H1 (cell line): ENCODE data around the gene SULF2. TPM values are rescaled to one million over a fixed set of nuclear protein-coding genes. Genes with fewer than 3 reads are reported as not detected.
A peak's percentile ranks its signal among the peaks of the same experiment; 100 is the strongest.

Experiments used
- CTCF ChIA-PET: fragments of 300-600 bp; sonication (Branson Sonifier 250); formaldehyde crosslinking; loops from one replicate; lab custom pipeline; 2021; ENCODE audit not compliant: partially characterized antibody; lab: Charles Lee
- POLR2A ChIA-PET: fragments of 300-600 bp; sonication (Branson Sonifier 250); formaldehyde crosslinking; loops from one replicate; lab custom pipeline; 2021; ENCODE audit warnings: inconsistent platforms; ENCODE audit not compliant: partially characterized antibody; lab: Charles Lee
- DNase-seq, 2 experiments: peaks; one replicate each; pipeline versions ENCODE4 v3.0.0 to v3.0.0-alpha.2; 2010 to 2022; ENCODE audit warnings: low spot score in 2 of 2, low read depth in 1 of 2, mixed read lengths in 1 of 2
- FAIRE-seq: peaks from 2 replicates; lab custom pipeline; 2011; peaks lifted over from hg19 to GRCh38; lab: Jason Lieb, UNC
- H2AFZ ChIP-seq: 2 replicates; pipeline ENCODE4 v1.8.1; 2012; ENCODE audit warnings: low read length, inconsistent platforms
- H2AK5ac ChIP-seq: 2 replicates; pipeline ENCODE4 v1.6.1; 2013; ENCODE audit warnings: low read depth, low read length
- H2BK120ac ChIP-seq: replicated peaks from 2 replicates; pipeline ENCODE3; 2013; ENCODE audit warnings: low read depth, low read length, inconsistent platforms
- H2BK12ac ChIP-seq: 2 replicates; pipeline ENCODE4 v1.6.1; 2013; ENCODE audit warnings: low read depth, low read length
- H2BK15ac ChIP-seq: 2 replicates; pipeline ENCODE4 v1.6.1; 2013; ENCODE audit warnings: low read length
- H2BK20ac ChIP-seq: 2 replicates; pipeline ENCODE4 v1.6.1; 2013; ENCODE audit warnings: low read length
- H2BK5ac ChIP-seq: 2 replicates; pipeline ENCODE4 v1.6.1; 2013; ENCODE audit warnings: low read depth, low read length
- H3K14ac ChIP-seq: 2 replicates; pipeline ENCODE4 v1.6.1; 2013; ENCODE audit warnings: inconsistent platforms; ENCODE audit not compliant: insufficient read length
- H3K18ac ChIP-seq: 2 replicates; pipeline ENCODE4 v1.6.1; 2013; ENCODE audit warnings: low read length; ENCODE audit errors: extremely low read depth
- H3K23ac ChIP-seq: 2 replicates; pipeline ENCODE4 v1.6.1; 2013; ENCODE audit warnings: inconsistent platforms; ENCODE audit not compliant: insufficient read length
- H3K23me2 ChIP-seq: 2 replicates; pipeline ENCODE4 v1.6.1; 2013; ENCODE audit warnings: low read depth, low read length
- H3K27ac ChIP-seq: 2 replicates; pipeline ENCODE4 v1.6.1; 2011; ENCODE audit warnings: low read depth, low read length, inconsistent platforms
- H3K27me3 ChIP-seq, 4 experiments: replicated peaks in 1 of 4; 1 replicate in 1 of 4; 2 replicates in 3 of 4; pipeline versions ENCODE4 v1.6.1 to v1.8.1; 2011 to 2013; ENCODE audit warnings: low read length in 3 of 4, mild to moderate bottlenecking in 3 of 4, inconsistent platforms in 2 of 4, mixed read lengths in 2 of 4, moderate library complexity in 1 of 4; ENCODE audit not compliant: control insufficient read depth in 3 of 4, insufficient read depth in 3 of 4; ENCODE audit errors: extremely low read depth in 1 of 4
- H3K36me3 ChIP-seq, 4 experiments: 2 replicates each; pipeline versions ENCODE4 v1.6.1 to v1.8.1; 2011 to 2013; ENCODE audit warnings: mild to moderate bottlenecking in 4 of 4, low read length in 3 of 4, moderate library complexity in 2 of 4, control low read depth in 1 of 4, inconsistent platforms in 1 of 4; ENCODE audit not compliant: insufficient read depth in 4 of 4, control insufficient read depth in 2 of 4
- H3K4ac ChIP-seq: replicated peaks from 2 replicates; pipeline ENCODE3; 2013; ENCODE audit warnings: low read length, low read depth, mixed read lengths, inconsistent platforms; ENCODE audit not compliant: insufficient read length
- H3K4me1 ChIP-seq, 4 experiments: replicated peaks in 1 of 4; 1 replicate in 1 of 4; 2 replicates in 3 of 4; pipeline versions ENCODE4 v1.6.1 to v1.8.1; 2011 to 2013; ENCODE audit warnings: low read length in 3 of 4, inconsistent platforms in 2 of 4, mixed read lengths in 1 of 4; ENCODE audit not compliant: insufficient read depth in 4 of 4, control insufficient read depth in 3 of 4
- H3K4me2 ChIP-seq, 2 experiments: 2 replicates each; pipeline versions ENCODE4 v1.6.1 to v1.8.1; 2011 to 2013; ENCODE audit warnings: low read depth in 2 of 2, low read length in 2 of 2, control low read depth in 1 of 2, inconsistent platforms in 1 of 2, mild to moderate bottlenecking in 1 of 2; ENCODE audit not compliant: insufficient read depth in 1 of 2
- H3K4me3 ChIP-seq, 4 experiments: fragments of 200-600, 300-600 bp in 1 of 4; sonication (generic), shearing (Covaris generic), sonication (Bioruptor Twin) in 1 of 4; 2 replicates each; pipeline versions ENCODE4 v1.5.1 to v1.8.1; 2011 to 2016; ENCODE audit warnings: low read length in 4 of 4, low read depth in 3 of 4, control low read depth in 2 of 4, inconsistent platforms in 2 of 4, mild to moderate bottlenecking in 2 of 4, mixed read lengths in 1 of 4, moderate library complexity in 1 of 4; ENCODE audit not compliant: insufficient read depth in 2 of 4; ENCODE audit errors: extremely low read depth in 1 of 4
- H3K56ac ChIP-seq: replicated peaks from 2 replicates; pipeline ENCODE3; 2013; ENCODE audit warnings: low read depth, mild to moderate bottlenecking, mixed read lengths, low read length, inconsistent platforms; ENCODE audit not compliant: insufficient read length
- H3K79me1 ChIP-seq: 2 replicates; pipeline ENCODE4 v1.6.1; 2013; ENCODE audit warnings: low read depth, low read length, control low read depth
- H3K79me2 ChIP-seq, 2 experiments: 2 replicates each; pipeline versions ENCODE4 v1.6.1 to v1.8.1; 2012 to 2013; ENCODE audit warnings: low read length in 2 of 2, mild to moderate bottlenecking in 2 of 2, inconsistent platforms in 1 of 2; ENCODE audit not compliant: insufficient read depth in 2 of 2, control insufficient read depth in 1 of 2
- H3K9ac ChIP-seq, 4 experiments: replicated peaks in 1 of 4; 1 replicate in 1 of 4; 2 replicates in 3 of 4; pipeline versions ENCODE4 v1.6.1 to v1.8.1; 2011 to 2013; ENCODE audit warnings: low read depth in 3 of 4, low read length in 3 of 4, control low read depth in 2 of 4, mild to moderate bottlenecking in 2 of 4, moderate library complexity in 2 of 4, inconsistent platforms in 1 of 4; ENCODE audit errors: extremely low read depth in 1 of 4
- H3K9me3 ChIP-seq, 2 experiments: 2 replicates each; pipeline versions ENCODE4 v1.6.1 to v1.8.1; 2012 to 2013; ENCODE audit warnings: mild to moderate bottlenecking in 2 of 2, moderate library complexity in 2 of 2, control low read depth in 1 of 2, inconsistent platforms in 1 of 2, low read depth in 1 of 2, low read length in 1 of 2, mixed read lengths in 1 of 2; ENCODE audit not compliant: insufficient read depth in 2 of 2
- H4K20me1 ChIP-seq, 2 experiments: replicated peaks in 1 of 2; 2 replicates each; pipeline versions ENCODE3 to v1.8.1; 2011 to 2013; ENCODE audit warnings: inconsistent platforms in 2 of 2, low read length in 2 of 2, mild to moderate bottlenecking in 1 of 2; ENCODE audit not compliant: insufficient read depth in 2 of 2, control insufficient read depth in 1 of 2
- H4K5ac ChIP-seq: 2 replicates; pipeline ENCODE4 v1.6.1; 2013; ENCODE audit warnings: low read length, low read depth, mixed read lengths, inconsistent platforms; ENCODE audit not compliant: insufficient read length
- H4K8ac ChIP-seq: 2 replicates; pipeline ENCODE4 v1.8.0; 2013; ENCODE audit warnings: mild to moderate bottlenecking, moderate library complexity, low read length, inconsistent platforms; ENCODE audit not compliant: insufficient read depth; ENCODE audit errors: extremely low read depth
- H4K91ac ChIP-seq: replicated peaks from 2 replicates; pipeline ENCODE3; 2013; ENCODE audit warnings: low read length, mixed read lengths, inconsistent platforms; ENCODE audit not compliant: insufficient read length
- CHD1 ChIP-seq: IDR thresholded peaks from 2 replicates; pipeline ENCODE4 v1.6.1; 2012; ENCODE audit warnings: low read depth, low read length, improper control_type of control experiment
- EZH2 ChIP-seq: fragments of 200-600 bp; sonication (generic); IDR thresholded peaks from 2 replicates; pipeline ENCODE4 v1.7.1; 2012; ENCODE audit warnings: low read depth, mild to moderate bottlenecking, moderate library complexity, low read length, inconsistent platforms; ENCODE audit not compliant: severe bottlenecking
- FOSL1 ChIP-seq: IDR thresholded peaks from 2 replicates; pipeline ENCODE4 v1.6.1; 2011; ENCODE audit warnings: mild to moderate bottlenecking, low read depth, low read length, moderate library complexity; ENCODE audit not compliant: insufficient read depth
- NANOG ChIP-seq: IDR thresholded peaks from 2 replicates; pipeline ENCODE4 v1.6.1; 2011; ENCODE audit warnings: low read length, low read depth, mild to moderate bottlenecking, inconsistent platforms; ENCODE audit not compliant: insufficient read depth, poor library complexity, severe bottlenecking
- RFX5 ChIP-seq: IDR thresholded peaks from 2 replicates; pipeline ENCODE4 v1.6.1; 2011; ENCODE audit warnings: low read depth, low read length, improper control_type of control experiment, borderline replicate concordance
- SP1 ChIP-seq: IDR thresholded peaks from 2 replicates; pipeline ENCODE4 v1.6.1; 2011; ENCODE audit warnings: low read depth, low read length
- SRF ChIP-seq: IDR thresholded peaks from 2 replicates; pipeline ENCODE4 v1.6.1; 2011; ENCODE audit warnings: mild to moderate bottlenecking, low read depth, low read length, moderate library complexity
- TAF1 ChIP-seq: IDR thresholded peaks from 2 replicates; pipeline ENCODE4 v1.6.1; 2011; ENCODE audit warnings: mild to moderate bottlenecking, low read depth, low read length
- TEAD4 ChIP-seq: IDR thresholded peaks from 2 replicates; pipeline ENCODE4 v1.6.1; 2012; ENCODE audit warnings: low read depth, low read length, inconsistent platforms, mixed read lengths
- WGBS, 2 experiments: shearing (Covaris generic) in 1 of 2; methylation state at CpG; one replicate each; pipeline versions ENCODE4 v1.1.6 to v1.1.7; 2013 to 2015; ENCODE audit warnings: low lambda C conversion rate in 2 of 2, mixed read lengths in 2 of 2, inconsistent platforms in 1 of 2, low coverage in 1 of 2, missing lambda C conversion rate in 1 of 2; ENCODE audit not compliant: insufficient replicate concordance in 2 of 2, insufficient coverage in 1 of 2, insufficient read length in 1 of 2; ENCODE audit errors: extremely low coverage in 1 of 2, missing lambda C conversion rate in 1 of 2; 5-methylcytosine and 5-hydroxymethylcytosine counted together
- polyA plus RNA-seq, 7 experiments: library from polyadenylated mRNA; depleted of rRNA in 3 of 7; stranded (reverse) in 5 of 7; unstranded in 2 of 7; fragments of >200 nt in 5 of 7; fragments of 200-250 nt in 2 of 7; gene quantifications; 1 replicate in 5 of 7; 2 replicates in 1 of 7; 4 replicates in 1 of 7; pipeline versions ENCODE4 v1.2.1 to v1.2.3, GENCODE V29; 2011 to 2013; ENCODE audit warnings: missing spikeins in 2 of 7, mixed read lengths in 2 of 7
- total RNA-seq: library from RNA; stranded (reverse); fragmentation: NEBNext Ultra II Directional; extraction: Animal tissue kit (Norgen Biotek cat#: 25700); gene quantifications from 2 replicates; pipeline ENCODE4 v1.2.1, GENCODE V29; 2021
- TF ChIP-seq, protein P1 (sequence below): IDR thresholded peaks from 2 replicates; pipeline ENCODE4 v1.6.1; 2012; ENCODE audit warnings: inconsistent platforms

The SULF2 gene
- total and polyA plus RNA-seq, 2 of the 8 experiments (the other 6 are each of a cell fraction or from before 2014, with no cell fraction given) = 15.7 to 28.2 TPM

DNA sequence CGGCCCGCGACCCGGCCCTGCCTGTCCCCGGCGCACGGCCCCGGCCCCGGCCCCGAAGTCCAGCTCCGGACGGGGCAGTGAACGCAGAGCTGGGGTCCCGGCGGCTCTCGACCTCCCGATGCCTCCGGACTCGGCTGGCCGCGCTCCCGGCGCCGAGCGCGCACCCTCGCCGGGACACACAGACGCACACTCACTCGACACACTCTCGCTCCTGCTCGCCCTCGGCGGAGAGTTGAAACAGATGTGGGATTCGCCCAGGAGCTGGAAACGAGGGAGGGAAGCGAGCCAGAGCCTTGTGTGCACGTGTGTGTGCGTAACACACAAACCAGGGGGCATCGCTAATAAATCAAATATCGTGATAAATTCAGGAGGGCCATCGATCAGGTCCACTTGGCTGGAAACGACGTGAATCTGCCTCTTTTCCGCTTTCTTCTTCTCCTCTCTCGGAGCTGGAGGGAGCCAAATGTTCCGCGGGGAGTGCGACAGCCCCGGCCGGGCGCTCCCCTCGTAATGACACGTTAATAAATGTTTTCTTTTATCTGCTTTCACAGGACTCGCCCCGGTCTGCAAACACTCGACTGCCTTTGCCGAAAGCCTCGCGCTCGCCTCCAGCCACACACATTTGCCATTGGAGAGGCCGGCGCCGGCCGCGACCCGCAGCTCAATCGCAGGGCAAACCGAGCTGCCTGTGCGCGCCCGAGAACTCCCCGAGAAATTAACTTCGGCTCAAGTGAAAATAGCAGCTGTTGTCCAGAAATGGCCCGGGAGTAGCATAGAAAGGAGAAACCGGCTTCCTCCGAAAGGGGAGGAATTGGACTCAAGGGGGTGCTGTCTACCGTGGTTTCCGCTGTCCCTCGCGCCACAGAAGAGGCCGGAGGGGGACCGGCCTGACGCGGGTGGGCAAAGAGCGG lies 828 bp upstream of the SULF2 start:
- H3K4me1 ChIP-seq = peaks cover 0 to 6% (median 3%) of the 10 kb centered on the region in 4 experiments; a peak in 5 of 7 replicates
- POLR2A ChIA-PET = interaction anchor here (0.5 to 2.0 kb wide), 4 partner anchors 8 to 61 kb away, joined by 3 to 10 read pairs (median 4); no protein-coding TSS in a partner anchor
- H4K20me1 ChIP-seq = no peaks in the 10 kb centered on the region
- DNase-seq (peak in 1 of 2 experiments; percentile 75), FAIRE-seq (no peak)
- CTCF ChIA-PET = interaction anchor here (0.6 to 2.1 kb wide), 45 partner anchors 9 to 940 kb away, joined by 3 to 13 read pairs (median 3); no protein-coding TSS in a partner anchor
- H3K27me3 ChIP-seq = peaks cover 2 to 39% (median 28%) of the 10 kb centered on the region in 4 experiments
- no peak overlapping the region for H3K56ac ChIP-seq
- no peak overlapping the region for H2BK120ac ChIP-seq
- H4K8ac ChIP-seq = no peak overlapping the region
- H3K18ac ChIP-seq = peak overlapping the region; percentile 36
- H3K4me3 ChIP-seq = peak overlapping the region; percentile 47 to 74 (median 66)
- H3K79me2 ChIP-seq = no peaks in the 10 kb centered on the region
- H3K4me2 ChIP-seq = peak overlapping the region; percentile 88 to 100
- WGBS, 2 experiments = 3% methylated on average over 52 of the region's 86 CpGs; no CpG with 5 or more reads in 1 of the 2 experiments
- peak overlapping the region in 3 of 4 experiments; percentile 9 to 49 (median 48); a peak in 5 of 7 replicates for H3K9ac ChIP-seq
- no peak overlapping the region for H4K5ac ChIP-seq
- no peak overlapping the region for H4K91ac ChIP-seq
- H3K4ac ChIP-seq = no peak overlapping the region
- H3K27ac ChIP-seq = no peak overlapping the region
- H2BK12ac ChIP-seq = peak overlapping the region; percentile 88
- H3K9me3 ChIP-seq = no peaks in the 10 kb centered on the region
- no peak overlapping the region for H3K14ac ChIP-seq
- no peaks in the 10 kb centered on the region for H3K36me3 ChIP-seq
- H3K23me2 ChIP-seq = peaks cover 18% of the 10 kb centered on the region
- H2AK5ac ChIP-seq = no peak overlapping the region
- peak overlapping the region; percentile 98 for H2AFZ ChIP-seq
- no peaks in the 10 kb centered on the region for H3K79me1 ChIP-seq
- no peak overlapping the region for H2BK5ac ChIP-seq
- H2BK15ac ChIP-seq = 0 out of 2 replicates have a peak overlapping the region, but pooled peaks have one; percentile 25
- H3K23ac ChIP-seq = no peak overlapping the region
- H2BK20ac ChIP-seq = peak overlapping the region; percentile 75; the same call in 1 of the 2 replicates
- no peak for TF ChIP-seq SRF
- TF ChIP-seq, protein P1, sequence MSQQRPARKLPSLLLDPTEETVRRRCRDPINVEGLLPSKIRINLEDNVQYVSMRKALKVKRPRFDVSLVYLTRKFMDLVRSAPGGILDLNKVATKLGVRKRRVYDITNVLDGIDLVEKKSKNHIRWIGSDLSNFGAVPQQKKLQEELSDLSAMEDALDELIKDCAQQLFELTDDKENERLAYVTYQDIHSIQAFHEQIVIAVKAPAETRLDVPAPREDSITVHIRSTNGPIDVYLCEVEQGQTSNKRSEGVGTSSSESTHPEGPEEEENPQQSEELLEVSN = peak; percentile 69
- TF ChIP-seq EZH2 = peak; percentile 71
- TF ChIP-seq CHD1 = no peak
- TF ChIP-seq FOSL1 = no peak
- no peak for TF ChIP-seq TAF1
- no peak for TF ChIP-seq SP1
- TF ChIP-seq NANOG = no peak
- no peak for TF ChIP-seq RFX5
- 0 out of 2 replicates have a peak, but pooled peaks have one; percentile 8 for TF ChIP-seq TEAD4
